ENCODE results near the gene ATP5F1E. TPM values are rescaled to one million over a fixed set of nuclear protein-coding genes. Genes with fewer than 3 reads are reported as not detected.

ATP5F1E gene
- total RNA-seq, 1 experiment from 2014 or later: 52.7 TPM

DNA sequence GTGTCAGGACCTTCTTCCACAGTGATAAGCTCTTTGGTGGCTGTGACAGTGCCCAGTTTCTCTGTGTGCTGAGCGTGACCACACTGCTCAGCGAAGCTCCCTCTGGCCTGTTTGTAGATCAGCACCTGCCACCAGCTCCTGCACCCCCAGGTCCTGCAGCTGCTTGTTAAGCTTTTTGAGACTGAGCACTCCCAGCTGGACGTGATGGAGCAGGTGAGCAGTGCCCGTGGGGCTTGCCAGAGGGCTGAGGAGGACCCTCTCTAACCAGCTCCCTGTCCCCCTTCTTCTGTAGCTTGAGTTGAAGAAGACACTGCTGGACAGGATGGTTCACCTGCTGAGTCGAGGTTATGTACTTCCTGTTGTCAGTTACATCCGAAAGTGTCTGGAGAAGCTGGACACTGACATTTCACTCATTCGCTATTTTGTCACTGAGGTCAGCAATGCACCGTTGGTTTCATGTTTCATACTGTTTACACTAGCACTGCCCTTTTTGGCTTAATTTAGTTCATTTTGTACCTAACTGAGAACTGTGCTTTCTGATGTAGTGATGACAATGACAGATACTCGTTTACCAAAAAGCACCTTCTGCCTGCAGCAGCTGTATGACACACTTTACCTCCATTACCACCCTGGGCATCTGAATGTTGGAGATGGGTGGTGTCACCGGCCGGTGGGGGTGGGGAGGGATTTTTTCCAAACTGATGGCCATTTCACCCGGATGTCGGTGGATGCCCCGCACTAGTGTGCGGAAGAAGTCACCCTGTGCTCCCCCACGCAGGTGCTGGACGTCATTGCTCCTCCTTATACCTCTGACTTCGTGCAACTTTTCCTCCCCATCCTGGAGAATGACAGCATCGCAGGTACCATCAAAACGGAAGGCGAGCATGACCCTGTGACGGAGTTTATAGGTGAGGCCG is 38.5 kb downstream of the ATP5F1E start:
- Histone ChIP-seq H3K14ac (ENCODE audit: insufficient read depth, low read length) (no peak overlapping the region), H2BK12ac (ENCODE audit: insufficient read length, low read depth, low read length) (no peak overlapping the region), H2BK5ac (ENCODE audit: insufficient read length, low read length) (no peak overlapping the region), H3K23ac (ENCODE audit: insufficient read length, low read depth, low read length) (no peak overlapping the region), H3K79me2 (ENCODE audit: insufficient read depth, low read length) (no peaks in the 10 kb centered on the region), H3K4me2 (ENCODE audit: insufficient read depth, insufficient read length, low read length) (no peak overlapping the region), H3K4ac (ENCODE audit: low read depth, low read length) (no peak overlapping the region), H3K79me1 (ENCODE audit: insufficient read depth, low read depth, low read length, poor library complexity, severe bottlenecking) (no peaks in the 10 kb centered on the region), H3K23me2 (ENCODE audit: insufficient read length, low read depth, low read length, poor library complexity, severe bottlenecking) (no peaks in the 10 kb centered on the region), H3K9me3 (ENCODE audit: control insufficient read depth, low read depth, low read length) (no peaks in the 10 kb centered on the region), H2BK20ac (ENCODE audit: low read depth, low read length, poor library complexity, severe bottlenecking) (no peak overlapping the region), H2AFZ (ENCODE audit: low read length) (no peak overlapping the region), H3T11ph (ENCODE audit: low read length) (no peak overlapping the region), H2BK15ac (ENCODE audit: low read depth, low read length) (no peak overlapping the region), H3K18ac (ENCODE audit: insufficient read length, low read depth, low read length) (no peak overlapping the region), H3K27me3 (ENCODE audit: insufficient read depth, low read length) (no peaks in the 10 kb centered on the region), H3K9ac (ENCODE audit: extremely low read depth, insufficient read length, low read length) (no peak overlapping the region), H2AK5ac (ENCODE audit: insufficient read length, low read length) (no peak overlapping the region), H3K4me1 (ENCODE audit: insufficient read depth, low read length) (no peaks in the 10 kb centered on the region), H4K8ac (replicated peaks; ENCODE audit: insufficient read length, low read depth, low read length) (no peak overlapping the region), H2BK120ac (ENCODE audit: low read depth, low read length, poor library complexity, severe bottlenecking) (no peak overlapping the region), H3K27ac (ENCODE audit: insufficient read length, low read depth, low read length) (no peak overlapping the region), H3K56ac (ENCODE audit: insufficient read length, low read depth, low read length) (no peak overlapping the region), H4K20me1 (ENCODE audit: control insufficient read depth, insufficient read depth, insufficient read length) (no peaks in the 10 kb centered on the region), H4K5ac (ENCODE audit: insufficient read length, low read depth, low read length) (no peak overlapping the region), H4K91ac (ENCODE audit: insufficient read length, low read depth, low read length) (no peak overlapping the region)
- DNase-seq: no peak
- Mint-ChIP-seq H3K4me3 (no peak overlapping the region), H3K27me3 (ENCODE audit: low read depth) (no peaks in the 10 kb centered on the region; the same call in 1 of the 2 replicates), H3K4me1 (no peaks in the 10 kb centered on the region), H3K27ac (no peak overlapping the region), H3K36me3 (ENCODE audit: insufficient read depth in 1 of 3, low read depth in 3 of 3) (peaks cover 36 to 89% (median 86%) of the 10 kb centered on the region in 3 experiments), H3K9me3 (no peaks in the 10 kb centered on the region)
- TF ChIP-seq, protein P1, sequence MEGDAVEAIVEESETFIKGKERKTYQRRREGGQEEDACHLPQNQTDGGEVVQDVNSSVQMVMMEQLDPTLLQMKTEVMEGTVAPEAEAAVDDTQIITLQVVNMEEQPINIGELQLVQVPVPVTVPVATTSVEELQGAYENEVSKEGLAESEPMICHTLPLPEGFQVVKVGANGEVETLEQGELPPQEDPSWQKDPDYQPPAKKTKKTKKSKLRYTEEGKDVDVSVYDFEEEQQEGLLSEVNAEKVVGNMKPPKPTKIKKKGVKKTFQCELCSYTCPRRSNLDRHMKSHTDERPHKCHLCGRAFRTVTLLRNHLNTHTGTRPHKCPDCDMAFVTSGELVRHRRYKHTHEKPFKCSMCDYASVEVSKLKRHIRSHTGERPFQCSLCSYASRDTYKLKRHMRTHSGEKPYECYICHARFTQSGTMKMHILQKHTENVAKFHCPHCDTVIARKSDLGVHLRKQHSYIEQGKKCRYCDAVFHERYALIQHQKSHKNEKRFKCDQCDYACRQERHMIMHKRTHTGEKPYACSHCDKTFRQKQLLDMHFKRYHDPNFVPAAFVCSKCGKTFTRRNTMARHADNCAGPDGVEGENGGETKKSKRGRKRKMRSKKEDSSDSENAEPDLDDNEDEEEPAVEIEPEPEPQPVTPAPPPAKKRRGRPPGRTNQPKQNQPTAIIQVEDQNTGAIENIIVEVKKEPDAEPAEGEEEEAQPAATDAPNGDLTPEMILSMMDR (conservative IDR thresholded peaks at IDR 0.05): no peak
- WGBS (ENCODE audit: extremely low coverage, insufficient read length, low lambda C conversion rate): no CpG with 5 or more reads among the region's 23 CpGs
